CD14-positive monocyte (primary cell): ENCODE data around the gene ERFE. TPM values are rescaled to one million over a fixed set of nuclear protein-coding genes. Genes with fewer than 3 reads are reported as not detected.

ENCODE experiments used
- DNase-seq, 3 donors: peaks; one replicate each; pipeline ENCODE4 v3.0.0-alpha.2; 2011 to 2022
- H2AFZ ChIP-seq: 2 replicates; pipeline ENCODE4 v1.6.0; 2012; ENCODE audit warnings: mild to moderate bottlenecking, low read depth, low read length, inconsistent platforms; ENCODE audit not compliant: insufficient read depth, poor library complexity, severe bottlenecking
- H3K27ac ChIP-seq, 2 donors: 1 replicate in 1 of 2; 2 replicates in 1 of 2; pipeline ENCODE4 v1.5.1; 2012 to 2013; ENCODE audit warnings: low read length in 2 of 2, control low read depth in 1 of 2, inconsistent platforms in 1 of 2, low read depth in 1 of 2, mild to moderate bottlenecking in 1 of 2
- H3K27me3 ChIP-seq, 2 donors: one replicate each; pipeline versions ENCODE4 v1.6.0 to v1.6.1; 2011 to 2013; ENCODE audit warnings: low read length in 2 of 2; ENCODE audit not compliant: control insufficient read depth in 2 of 2, insufficient read depth in 2 of 2
- H3K36me3 ChIP-seq, 2 donors: replicated peaks in 1 of 2; 1 replicate in 1 of 2; 2 replicates in 1 of 2; pipeline versions ENCODE4 v1.5.1 to v1.6.1; 2012 to 2013; ENCODE audit warnings: low read length in 2 of 2, control low read depth in 1 of 2, inconsistent platforms in 1 of 2, mild to moderate bottlenecking in 1 of 2; ENCODE audit not compliant: insufficient read depth in 2 of 2, control insufficient read depth in 1 of 2
- H3K4me1 ChIP-seq, 2 donors: 1 replicate in 1 of 2; 2 replicates in 1 of 2; pipeline versions ENCODE4 v1.5.1 to v1.6.1; 2012 to 2013; ENCODE audit warnings: low read length in 2 of 2, control low read depth in 1 of 2, inconsistent platforms in 1 of 2, mild to moderate bottlenecking in 1 of 2, moderate library complexity in 1 of 2; ENCODE audit not compliant: insufficient read depth in 2 of 2, control insufficient read depth in 1 of 2
- H3K4me2 ChIP-seq: replicated peaks from 2 replicates; pipeline ENCODE3; 2012; ENCODE audit warnings: low read length, moderate library complexity, mild to moderate bottlenecking; ENCODE audit not compliant: poor library complexity, severe bottlenecking; ENCODE audit errors: extremely low read depth
- H3K4me3 ChIP-seq, 3 experiments: fragments of 200-600 bp in 1 of 3; sonication (generic) in 1 of 3; replicated peaks in 1 of 3; 1 replicate in 2 of 3; 2 replicates in 1 of 3; pipeline ENCODE4 v1.5.1; 2011 to 2013; ENCODE audit warnings: low read length in 3 of 3, mild to moderate bottlenecking in 3 of 3, control low read depth in 2 of 3, low read depth in 2 of 3, inconsistent platforms in 1 of 3, moderate library complexity in 1 of 3
- H3K79me2 ChIP-seq: 2 replicates; pipeline ENCODE4 v1.6.0; 2012; ENCODE audit warnings: mild to moderate bottlenecking, control low read depth, inconsistent platforms, low read length, moderate library complexity; ENCODE audit not compliant: insufficient read depth
- H3K9ac ChIP-seq: 2 replicates; pipeline ENCODE4 v1.6.0; 2017; ENCODE audit warnings: low read length, mild to moderate bottlenecking; ENCODE audit not compliant: insufficient read depth, poor library complexity, severe bottlenecking
- H3K9me3 ChIP-seq, 2 donors: replicated peaks in 1 of 2; 1 replicate in 1 of 2; 2 replicates in 1 of 2; pipeline versions ENCODE4 v1.5.1 to v1.6.1; 2012 to 2013; ENCODE audit warnings: low read length in 2 of 2, control low read depth in 1 of 2; ENCODE audit not compliant: control insufficient read depth in 1 of 2, insufficient read depth in 1 of 2
- H4K20me1 ChIP-seq: 2 replicates; pipeline ENCODE4 v1.6.0; 2012; ENCODE audit warnings: mild to moderate bottlenecking, low read length, control low read depth, moderate library complexity; ENCODE audit not compliant: insufficient read depth
- H3K27ac Mint-ChIP-seq, 7 donors: one replicate each; pipeline ENCODE4 v1.8.0; 2020; ENCODE audit warnings: mild to moderate bottlenecking in 7 of 7, mixed read lengths in 7 of 7, moderate library complexity in 6 of 7, inconsistent platforms in 2 of 7
- H3K27me3 Mint-ChIP-seq, 3 donors: one replicate each; pipeline ENCODE4 v1.8.0; 2021 to 2022; ENCODE audit warnings: low read depth in 3 of 3, mild to moderate bottlenecking in 3 of 3, mixed read lengths in 3 of 3, moderate library complexity in 3 of 3, inconsistent platforms in 1 of 3
- H3K36me3 Mint-ChIP-seq, 2 donors: one replicate each; pipeline ENCODE4 v1.8.0; 2020; ENCODE audit warnings: mixed read lengths in 2 of 2, inconsistent platforms in 1 of 2, mild to moderate bottlenecking in 1 of 2
- H3K4me1 Mint-ChIP-seq: one replicate; pipeline ENCODE4 v1.8.0; 2020; ENCODE audit warnings: mild to moderate bottlenecking, mixed read lengths
- H3K4me3 Mint-ChIP-seq, 2 donors: one replicate each; pipeline ENCODE4 v1.8.0; 2020; ENCODE audit warnings: mild to moderate bottlenecking in 2 of 2, mixed read lengths in 2 of 2, moderate library complexity in 1 of 2
- H3K9me3 Mint-ChIP-seq, 7 donors: one replicate each; pipeline ENCODE4 v1.8.0; 2020 to 2022; ENCODE audit warnings: mixed read lengths in 7 of 7, mild to moderate bottlenecking in 6 of 7, moderate library complexity in 6 of 7, inconsistent platforms in 2 of 7
- WGBS: methylation state at CpG from one replicate; pipeline ENCODE4 v1.1.5; 2013; ENCODE audit warnings: missing lambda C conversion rate; ENCODE audit not compliant: insufficient coverage; 5-methylcytosine and 5-hydroxymethylcytosine counted together
- intact Hi-C, 2 donors: fragments of 100-400 bp; cut with micrococcal nuclease; formaldehyde crosslinking; loops; one replicate each; pipeline versions ENCODE4 v1.15.0 to v1.15.1; 2023
- polyA plus RNA-seq, 3 donors: library from polyadenylated mRNA; depleted of rRNA in 1 of 3; unstranded in 2 of 3; stranded (reverse) in 1 of 3; fragments of 300-500 nt in 2 of 3; fragments of >200 nt in 1 of 3; fragmentation: Illumina TruSeq in 2 of 3; gene quantifications; 1 replicate in 2 of 3; 2 replicates in 1 of 3; pipeline ENCODE4 v1.2.3, GENCODE V29; 2012 to 2021
- TF ChIP-seq, protein P1 (sequence below): fragments of 200-600 bp; IDR thresholded peaks from one replicate; pipeline ENCODE4 v1.8.0; 2022; ENCODE audit warnings: antibody characterized with exemption, mild to moderate bottlenecking

The ERFE gene
- polyA plus RNA-seq, 3 donors, result not detected

- Histone ChIP-seq H2AFZ (no peak overlapping the region), H3K9me3 (no peaks in the 10 kb centered on the region), H3K9ac (no peak overlapping the region), H3K4me2 (no peak overlapping the region), H3K27ac (no peak overlapping the region), H3K79me2 (no peaks in the 10 kb centered on the region), H3K36me3 (no peaks in the 10 kb centered on the region), H3K4me1 (no peaks in the 10 kb centered on the region), H3K27me3 (no peaks in the 10 kb centered on the region), H4K20me1 (no peaks in the 10 kb centered on the region), H3K4me3 (no peak overlapping the region)
- peaks cover 0 to 3% (median 0%) of the 10 kb centered on the region in 3 donors for H3K27me3 Mint-ChIP-seq
- peaks cover 2 to 5% (median 3%) of the 10 kb centered on the region in 7 donors for H3K9me3 Mint-ChIP-seq
- no peak for DNase-seq
- WGBS, result 97% methylated on average over 24 of the region's 25 CpGs
- H3K4me3 Mint-ChIP-seq, result no peak overlapping the region
- no peaks in the 10 kb centered on the region for H3K4me1 Mint-ChIP-seq
- H3K27ac Mint-ChIP-seq, result no peak overlapping the region
- TF ChIP-seq, protein P1, sequence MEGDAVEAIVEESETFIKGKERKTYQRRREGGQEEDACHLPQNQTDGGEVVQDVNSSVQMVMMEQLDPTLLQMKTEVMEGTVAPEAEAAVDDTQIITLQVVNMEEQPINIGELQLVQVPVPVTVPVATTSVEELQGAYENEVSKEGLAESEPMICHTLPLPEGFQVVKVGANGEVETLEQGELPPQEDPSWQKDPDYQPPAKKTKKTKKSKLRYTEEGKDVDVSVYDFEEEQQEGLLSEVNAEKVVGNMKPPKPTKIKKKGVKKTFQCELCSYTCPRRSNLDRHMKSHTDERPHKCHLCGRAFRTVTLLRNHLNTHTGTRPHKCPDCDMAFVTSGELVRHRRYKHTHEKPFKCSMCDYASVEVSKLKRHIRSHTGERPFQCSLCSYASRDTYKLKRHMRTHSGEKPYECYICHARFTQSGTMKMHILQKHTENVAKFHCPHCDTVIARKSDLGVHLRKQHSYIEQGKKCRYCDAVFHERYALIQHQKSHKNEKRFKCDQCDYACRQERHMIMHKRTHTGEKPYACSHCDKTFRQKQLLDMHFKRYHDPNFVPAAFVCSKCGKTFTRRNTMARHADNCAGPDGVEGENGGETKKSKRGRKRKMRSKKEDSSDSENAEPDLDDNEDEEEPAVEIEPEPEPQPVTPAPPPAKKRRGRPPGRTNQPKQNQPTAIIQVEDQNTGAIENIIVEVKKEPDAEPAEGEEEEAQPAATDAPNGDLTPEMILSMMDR, result no peak
- H3K36me3 Mint-ChIP-seq, result no peaks in the 10 kb centered on the region
- intact Hi-C loops, result no loop called here
These were observed 8.1 kb upstream of the ERFE start for GRCh38 chr2:238150686-238151085.

DNA sequence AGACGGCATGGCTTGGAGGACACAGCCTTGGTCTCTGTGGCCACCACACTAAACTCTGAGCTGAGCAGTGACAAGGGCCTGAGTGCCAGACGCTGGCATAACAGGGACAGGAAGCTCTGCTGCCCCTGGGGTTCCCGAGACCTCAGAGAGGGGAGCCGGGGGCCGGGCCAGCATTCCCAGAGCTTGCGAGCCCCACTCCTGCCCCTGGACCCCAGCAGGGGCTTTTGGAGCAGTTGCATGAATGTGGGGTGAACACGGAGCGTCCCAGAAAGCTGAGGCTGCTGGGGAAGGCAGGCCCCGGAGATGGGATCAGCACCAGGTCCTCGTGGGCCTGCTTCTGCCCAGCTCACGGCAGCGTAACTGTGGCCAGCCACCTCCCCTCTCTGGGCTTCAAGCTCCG, 7.6 kb upstream of the ERFE start:
- Histone ChIP-seq H4K20me1 (no peaks in the 10 kb centered on the region), H3K4me2 (no peak overlapping the region), H3K27ac (no peak overlapping the region), H3K4me1 (no peaks in the 10 kb centered on the region), H2AFZ (no peak overlapping the region), H3K27me3 (no peaks in the 10 kb centered on the region), H3K79me2 (no peaks in the 10 kb centered on the region), H3K9me3 (no peaks in the 10 kb centered on the region), H3K9ac (no peak overlapping the region), H3K36me3 (no peaks in the 10 kb centered on the region), H3K4me3 (no peak overlapping the region)
- WGBS, result 92% methylated on average over 11 of the region's 13 CpGs
- TF ChIP-seq, protein P1, result no peak
- H3K36me3 Mint-ChIP-seq, result no peaks in the 10 kb centered on the region
- H3K4me3 Mint-ChIP-seq, result no peak overlapping the region
- no peak for DNase-seq
- H3K4me1 Mint-ChIP-seq, result no peaks in the 10 kb centered on the region
- peaks cover 2 to 5% (median 3%) of the 10 kb centered on the region in 7 donors for H3K9me3 Mint-ChIP-seq
- intact Hi-C loops, result no loop called here
- H3K27me3 Mint-ChIP-seq, result peaks cover 0 to 3% (median 1%) of the 10 kb centered on the region in 3 donors
- no peak overlapping the region for H3K27ac Mint-ChIP-seq
